H1 (cell line): ENCODE measurements around the gene SHISA8. TPM values are rescaled to one million over a fixed set of nuclear protein-coding genes. Genes with fewer than 3 reads are reported as not detected.

Source experiments
- CTCF ChIA-PET: fragments of 300-600 bp; sonication (Branson Sonifier 250); formaldehyde crosslinking; loops from one replicate; lab custom pipeline; 2021; ENCODE audit not compliant: partially characterized antibody; lab: Charles Lee
- POLR2A ChIA-PET: fragments of 300-600 bp; sonication (Branson Sonifier 250); formaldehyde crosslinking; loops from one replicate; lab custom pipeline; 2021; ENCODE audit warnings: inconsistent platforms; ENCODE audit not compliant: partially characterized antibody; lab: Charles Lee
- DNase-seq, 2 experiments: peaks; one replicate each; pipeline versions ENCODE4 v3.0.0 to v3.0.0-alpha.2; 2010 to 2022; ENCODE audit warnings: low spot score in 2 of 2, low read depth in 1 of 2, mixed read lengths in 1 of 2
- FAIRE-seq: peaks from 2 replicates; lab custom pipeline; 2011; peaks lifted over from hg19 to GRCh38; lab: Jason Lieb, UNC
- H2AFZ ChIP-seq: 2 replicates; pipeline ENCODE4 v1.8.1; 2012; ENCODE audit warnings: low read length, inconsistent platforms
- H2AK5ac ChIP-seq: 2 replicates; pipeline ENCODE4 v1.6.1; 2013; ENCODE audit warnings: low read depth, low read length
- H2BK120ac ChIP-seq: replicated peaks from 2 replicates; pipeline ENCODE3; 2013; ENCODE audit warnings: low read depth, low read length, inconsistent platforms
- H2BK12ac ChIP-seq: 2 replicates; pipeline ENCODE4 v1.6.1; 2013; ENCODE audit warnings: low read depth, low read length
- H2BK15ac ChIP-seq: 2 replicates; pipeline ENCODE4 v1.6.1; 2013; ENCODE audit warnings: low read length
- H2BK20ac ChIP-seq: 2 replicates; pipeline ENCODE4 v1.6.1; 2013; ENCODE audit warnings: low read length
- H2BK5ac ChIP-seq: 2 replicates; pipeline ENCODE4 v1.6.1; 2013; ENCODE audit warnings: low read depth, low read length
- H3K14ac ChIP-seq: 2 replicates; pipeline ENCODE4 v1.6.1; 2013; ENCODE audit warnings: inconsistent platforms; ENCODE audit not compliant: insufficient read length
- H3K18ac ChIP-seq: 2 replicates; pipeline ENCODE4 v1.6.1; 2013; ENCODE audit warnings: low read length; ENCODE audit errors: extremely low read depth
- H3K23ac ChIP-seq: 2 replicates; pipeline ENCODE4 v1.6.1; 2013; ENCODE audit warnings: inconsistent platforms; ENCODE audit not compliant: insufficient read length
- H3K23me2 ChIP-seq: 2 replicates; pipeline ENCODE4 v1.6.1; 2013; ENCODE audit warnings: low read depth, low read length
- H3K27ac ChIP-seq: 2 replicates; pipeline ENCODE4 v1.6.1; 2011; ENCODE audit warnings: low read depth, low read length, inconsistent platforms
- H3K27me3 ChIP-seq, 4 experiments: replicated peaks in 1 of 4; 1 replicate in 1 of 4; 2 replicates in 3 of 4; pipeline versions ENCODE4 v1.6.1 to v1.8.1; 2011 to 2013; ENCODE audit warnings: low read length in 3 of 4, mild to moderate bottlenecking in 3 of 4, inconsistent platforms in 2 of 4, mixed read lengths in 2 of 4, moderate library complexity in 1 of 4; ENCODE audit not compliant: control insufficient read depth in 3 of 4, insufficient read depth in 3 of 4; ENCODE audit errors: extremely low read depth in 1 of 4
- H3K36me3 ChIP-seq, 4 experiments: 2 replicates each; pipeline versions ENCODE4 v1.6.1 to v1.8.1; 2011 to 2013; ENCODE audit warnings: mild to moderate bottlenecking in 4 of 4, low read length in 3 of 4, moderate library complexity in 2 of 4, control low read depth in 1 of 4, inconsistent platforms in 1 of 4; ENCODE audit not compliant: insufficient read depth in 4 of 4, control insufficient read depth in 2 of 4
- H3K4ac ChIP-seq: replicated peaks from 2 replicates; pipeline ENCODE3; 2013; ENCODE audit warnings: low read length, low read depth, mixed read lengths, inconsistent platforms; ENCODE audit not compliant: insufficient read length
- H3K4me1 ChIP-seq, 4 experiments: replicated peaks in 1 of 4; 1 replicate in 1 of 4; 2 replicates in 3 of 4; pipeline versions ENCODE4 v1.6.1 to v1.8.1; 2011 to 2013; ENCODE audit warnings: low read length in 3 of 4, inconsistent platforms in 2 of 4, mixed read lengths in 1 of 4; ENCODE audit not compliant: insufficient read depth in 4 of 4, control insufficient read depth in 3 of 4
- H3K4me2 ChIP-seq, 2 experiments: 2 replicates each; pipeline versions ENCODE4 v1.6.1 to v1.8.1; 2011 to 2013; ENCODE audit warnings: low read depth in 2 of 2, low read length in 2 of 2, control low read depth in 1 of 2, inconsistent platforms in 1 of 2, mild to moderate bottlenecking in 1 of 2; ENCODE audit not compliant: insufficient read depth in 1 of 2
- H3K4me3 ChIP-seq, 4 experiments: fragments of 200-600, 300-600 bp in 1 of 4; sonication (generic), shearing (Covaris generic), sonication (Bioruptor Twin) in 1 of 4; 2 replicates each; pipeline versions ENCODE4 v1.5.1 to v1.8.1; 2011 to 2016; ENCODE audit warnings: low read length in 4 of 4, low read depth in 3 of 4, control low read depth in 2 of 4, inconsistent platforms in 2 of 4, mild to moderate bottlenecking in 2 of 4, mixed read lengths in 1 of 4, moderate library complexity in 1 of 4; ENCODE audit not compliant: insufficient read depth in 2 of 4; ENCODE audit errors: extremely low read depth in 1 of 4
- H3K56ac ChIP-seq: replicated peaks from 2 replicates; pipeline ENCODE3; 2013; ENCODE audit warnings: low read depth, mild to moderate bottlenecking, mixed read lengths, low read length, inconsistent platforms; ENCODE audit not compliant: insufficient read length
- H3K79me1 ChIP-seq: 2 replicates; pipeline ENCODE4 v1.6.1; 2013; ENCODE audit warnings: low read depth, low read length, control low read depth
- H3K79me2 ChIP-seq, 2 experiments: 2 replicates each; pipeline versions ENCODE4 v1.6.1 to v1.8.1; 2012 to 2013; ENCODE audit warnings: low read length in 2 of 2, mild to moderate bottlenecking in 2 of 2, inconsistent platforms in 1 of 2; ENCODE audit not compliant: insufficient read depth in 2 of 2, control insufficient read depth in 1 of 2
- H3K9ac ChIP-seq, 4 experiments: replicated peaks in 1 of 4; 1 replicate in 1 of 4; 2 replicates in 3 of 4; pipeline versions ENCODE4 v1.6.1 to v1.8.1; 2011 to 2013; ENCODE audit warnings: low read depth in 3 of 4, low read length in 3 of 4, control low read depth in 2 of 4, mild to moderate bottlenecking in 2 of 4, moderate library complexity in 2 of 4, inconsistent platforms in 1 of 4; ENCODE audit errors: extremely low read depth in 1 of 4
- H3K9me3 ChIP-seq, 2 experiments: 2 replicates each; pipeline versions ENCODE4 v1.6.1 to v1.8.1; 2012 to 2013; ENCODE audit warnings: mild to moderate bottlenecking in 2 of 2, moderate library complexity in 2 of 2, control low read depth in 1 of 2, inconsistent platforms in 1 of 2, low read depth in 1 of 2, low read length in 1 of 2, mixed read lengths in 1 of 2; ENCODE audit not compliant: insufficient read depth in 2 of 2
- H4K20me1 ChIP-seq, 2 experiments: replicated peaks in 1 of 2; 2 replicates each; pipeline versions ENCODE3 to v1.8.1; 2011 to 2013; ENCODE audit warnings: inconsistent platforms in 2 of 2, low read length in 2 of 2, mild to moderate bottlenecking in 1 of 2; ENCODE audit not compliant: insufficient read depth in 2 of 2, control insufficient read depth in 1 of 2
- H4K5ac ChIP-seq: 2 replicates; pipeline ENCODE4 v1.6.1; 2013; ENCODE audit warnings: low read length, low read depth, mixed read lengths, inconsistent platforms; ENCODE audit not compliant: insufficient read length
- H4K8ac ChIP-seq: 2 replicates; pipeline ENCODE4 v1.8.0; 2013; ENCODE audit warnings: mild to moderate bottlenecking, moderate library complexity, low read length, inconsistent platforms; ENCODE audit not compliant: insufficient read depth; ENCODE audit errors: extremely low read depth
- H4K91ac ChIP-seq: replicated peaks from 2 replicates; pipeline ENCODE3; 2013; ENCODE audit warnings: low read length, mixed read lengths, inconsistent platforms; ENCODE audit not compliant: insufficient read length
- BACH1 ChIP-seq: IDR thresholded peaks from 2 replicates; pipeline ENCODE4 v1.6.1; 2012; ENCODE audit warnings: low read length, improper control_type of control experiment
- E2F6 ChIP-seq: IDR thresholded peaks from 2 replicates; pipeline ENCODE4 v1.6.1; 2012; ENCODE audit warnings: inconsistent platforms
- GABPA ChIP-seq: IDR thresholded peaks from 2 replicates; pipeline ENCODE4 v1.6.1; 2011; ENCODE audit warnings: mild to moderate bottlenecking, low read length, moderate library complexity, borderline replicate concordance; ENCODE audit not compliant: insufficient read depth
- GTF2F1 ChIP-seq: IDR thresholded peaks from 2 replicates; pipeline ENCODE4 v1.6.1; 2012; ENCODE audit warnings: low read depth, low read length, improper control_type of control experiment, borderline replicate concordance
- KDM4A ChIP-seq: IDR thresholded peaks from one replicate; pipeline ENCODE4 v1.7.1; 2012; ENCODE audit warnings: low read depth, mild to moderate bottlenecking, moderate library complexity, low read length, inconsistent platforms; ENCODE audit not compliant: severe bottlenecking
- NRF1 ChIP-seq: IDR thresholded peaks from 2 replicates; pipeline ENCODE4 v1.6.1; 2011; ENCODE audit warnings: mild to moderate bottlenecking, low read depth, low read length, improper control_type of control experiment
- POLR2AphosphoS5 ChIP-seq: IDR thresholded peaks from 2 replicates; pipeline ENCODE4 v1.6.1; 2011; ENCODE audit warnings: low read depth, low read length
- SIN3A ChIP-seq, 2 experiments: IDR thresholded peaks in 1 of 2; conservative IDR thresholded peaks in 1 of 2; 2 replicates each; pipeline ENCODE4 v1.6.1; 2011 to 2012; ENCODE audit warnings: low read length in 2 of 2, improper control_type of control experiment in 1 of 2, low read depth in 1 of 2, mild to moderate bottlenecking in 1 of 2
- SUZ12 ChIP-seq: fragments of 200-600 bp; sonication (generic); IDR thresholded peaks from 2 replicates; pipeline ENCODE4 v1.6.1; 2012; ENCODE audit warnings: mild to moderate bottlenecking, inconsistent platforms, low read length, moderate library complexity, mixed read lengths
- WGBS, 2 experiments: shearing (Covaris generic) in 1 of 2; methylation state at CpG; one replicate each; pipeline versions ENCODE4 v1.1.6 to v1.1.7; 2013 to 2015; ENCODE audit warnings: low lambda C conversion rate in 2 of 2, mixed read lengths in 2 of 2, inconsistent platforms in 1 of 2, low coverage in 1 of 2, missing lambda C conversion rate in 1 of 2; ENCODE audit not compliant: insufficient replicate concordance in 2 of 2, insufficient coverage in 1 of 2, insufficient read length in 1 of 2; ENCODE audit errors: extremely low coverage in 1 of 2, missing lambda C conversion rate in 1 of 2; 5-methylcytosine and 5-hydroxymethylcytosine counted together
- polyA plus RNA-seq, 7 experiments: library from polyadenylated mRNA; depleted of rRNA in 3 of 7; stranded (reverse) in 5 of 7; unstranded in 2 of 7; fragments of >200 nt in 5 of 7; fragments of 200-250 nt in 2 of 7; gene quantifications; 1 replicate in 5 of 7; 2 replicates in 1 of 7; 4 replicates in 1 of 7; pipeline versions ENCODE4 v1.2.1 to v1.2.3, GENCODE V29; 2011 to 2013; ENCODE audit warnings: missing spikeins in 2 of 7, mixed read lengths in 2 of 7
- total RNA-seq: library from RNA; stranded (reverse); fragmentation: NEBNext Ultra II Directional; extraction: Animal tissue kit (Norgen Biotek cat#: 25700); gene quantifications from 2 replicates; pipeline ENCODE4 v1.2.1, GENCODE V29; 2021

Gene SHISA8
- total and polyA plus RNA-seq, 2 of the 8 experiments (the other 6 are each of a cell fraction or from before 2014, with no cell fraction given), result 0.14 to 0.89 TPM

GRCh38 chr22:41919357-41920224, 4.7 kb upstream of the SHISA8 start:
- Histone ChIP-seq H3K4ac (no peak overlapping the region), H3K27ac (no peak overlapping the region), H4K8ac (no peak overlapping the region), H2BK20ac (no peak overlapping the region), H3K56ac (no peak overlapping the region), H2BK12ac (no peak overlapping the region; the same call in 1 of the 2 replicates), H4K20me1 (peaks cover 0 to 12% of the 10 kb centered on the region in 2 experiments), H2BK120ac (no peak overlapping the region), H4K91ac (no peak overlapping the region), H2AK5ac (no peak overlapping the region), H2BK5ac (peak overlapping the region; percentile 66; the same call in 1 of the 2 replicates), H2AFZ (peak overlapping the region; percentile 28; the same call in 1 of the 2 replicates), H3K4me3 (peak overlapping the region; percentile 33 to 67 (median 34)), H3K23ac (no peak overlapping the region), H3K36me3 (no peaks in the 10 kb centered on the region; a peak in 1 of 8 replicates), H4K5ac (no peak overlapping the region), H3K14ac (no peak overlapping the region), H3K9me3 (no peaks in the 10 kb centered on the region), H3K27me3 (peaks cover 30 to 82% (median 72%) of the 10 kb centered on the region in 4 experiments), H3K79me1 (no peaks in the 10 kb centered on the region), H3K79me2 (no peaks in the 10 kb centered on the region), H3K4me2 (peak overlapping the region; percentile 69 to 86), H3K23me2 (peaks cover 8% of the 10 kb centered on the region; the same call in 1 of the 2 replicates), H2BK15ac (peak overlapping the region; percentile 40; the same call in 1 of the 2 replicates), H3K18ac (peak overlapping the region; percentile 95), H3K4me1 (peaks cover 0 to 18% (median 8%) of the 10 kb centered on the region in 4 experiments; a peak in 5 of 7 replicates), H3K9ac (peak overlapping the region in 1 of 4 experiments; percentile 14; a peak in 2 of 7 replicates)
- ChIA-PET CTCF (interaction anchor here (0.9 to 2.1 kb wide), 2 partner anchors 12 to 21 kb away, joined by 3 to 4 read pairs; no protein-coding TSS in a partner anchor), POLR2A (interaction anchor here (0.8 to 3.4 kb wide), 11 partner anchors 9 to 119 kb away, joined by 3 to 19 read pairs (median 5); partner anchors contain the start of genes CCDC134, CENPM and SREBF2)
- FAIRE-seq (no peak), DNase-seq (peak; percentile 72 to 98)
- 5% methylated on average over 36 of the region's 62 CpGs; no CpG with 5 or more reads in 1 of the 2 experiments for WGBS, 2 experiments
- peak; percentile 57; the same call in 1 of the 2 replicates for TF ChIP-seq BACH1
- peak; percentile 76; the same call in 1 of the 2 replicates for TF ChIP-seq E2F6
- no peak for TF ChIP-seq NRF1
- TF ChIP-seq SUZ12, result peak; percentile 30; the same call in 1 of the 2 replicates
- TF ChIP-seq GTF2F1, result no peak
- TF ChIP-seq KDM4A, result peak; percentile 76
- 0 out of 2 replicates have a peak, but pooled peaks have one; percentile 18 for TF ChIP-seq POLR2AphosphoS5
- TF ChIP-seq GABPA, result no peak
- no peak for TF ChIP-seq SIN3A (conservative IDR thresholded peaks at IDR 0.05 in 1 of 2, IDR thresholded peaks at IDR 0.05 in 1 of 2; ENCODE audit: low read depth in 1 of 2, low read length in 2 of 2)
